ENCODE data around the gene WNT3A. TPM values are rescaled to one million over a fixed set of nuclear protein-coding genes. Genes with fewer than 3 reads are reported as not detected.
"Not testable (repeated sequence)": the region's sequence is repeated elsewhere in the genome, so short reads cannot be mapped to it uniquely, and the experiment has no call there.

WNT3A gene
- polyA plus RNA-seq, 1 donor (not counting 4 experiments of a cell fraction or from before 2014, with no cell fraction given) = 0.07 TPM

- H3K9me3 ChIP-seq (ENCODE audit: control insufficient read depth, low read depth, low read length); H3K27me3 ChIP-seq (ENCODE audit: control insufficient read depth, extremely low read depth, insufficient read depth, low read length); H3K4me1 ChIP-seq (ENCODE audit: control insufficient read depth, extremely low read depth, insufficient read depth, low read length); H3K9ac ChIP-seq (ENCODE audit: control insufficient read depth, extremely low read depth, insufficient read depth, low read length); H3K4me3 ChIP-seq (ENCODE audit: control insufficient read depth in 2 of 3, extremely low read depth in 1 of 3, insufficient read depth in 2 of 3, low read depth in 1 of 3, low read length in 3 of 3); DNase-seq (ENCODE audit: low read depth, low spot score); H3K9me1 ChIP-seq (ENCODE audit: control insufficient read depth, extremely low read depth, insufficient read depth, low read length); H2AFZ ChIP-seq (ENCODE audit: control insufficient read depth, low read length); H3K36me3 ChIP-seq (ENCODE audit: control insufficient read depth in 2 of 2, extremely low read depth in 1 of 2, insufficient read depth in 2 of 2, low read length in 2 of 2); FAIRE-seq; H4K20me1 ChIP-seq (ENCODE audit: control insufficient read depth, extremely low read depth, insufficient read depth, low read length); dilution Hi-C loops (cut with MboI; ENCODE audit: extremely low pct_ligation_motif_present, low sequenced_read_pairs); H3K27ac ChIP-seq (ENCODE audit: control insufficient read depth, insufficient read depth, low read length); H3K79me2 ChIP-seq (ENCODE audit: control insufficient read depth, insufficient read depth, low read length); H3K4me2 ChIP-seq (ENCODE audit: control insufficient read depth, extremely low read depth, insufficient read depth, low read depth, low read length): not testable (repeated sequence)
These were observed 35.0 kb upstream of the WNT3A start for GRCh38 chr1:227971643-227972282.

DNA sequence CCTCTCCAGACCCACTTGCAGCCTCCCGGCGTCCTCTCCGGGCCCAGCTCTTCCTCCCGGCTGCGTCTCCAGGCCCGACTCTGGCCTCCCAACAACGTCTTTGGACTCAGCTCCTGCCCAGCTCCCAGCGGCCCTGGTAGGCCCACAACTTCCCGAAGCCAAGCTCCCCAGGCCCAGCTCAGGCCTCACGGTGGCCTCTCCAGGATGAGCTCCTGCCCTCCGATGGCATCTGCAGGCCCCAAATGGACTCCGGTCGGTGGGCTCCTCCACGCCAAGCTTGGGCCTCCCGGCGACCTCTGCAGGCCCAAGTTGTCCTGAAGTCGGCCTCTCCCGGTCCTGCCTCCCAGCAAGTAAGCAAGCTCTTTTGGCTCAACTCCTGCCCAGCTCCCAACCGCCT lies 34.5 kb upstream of the WNT3A start:
- dilution Hi-C loops (cut with MboI; ENCODE audit: extremely low pct_ligation_motif_present, low sequenced_read_pairs); H3K9me3 ChIP-seq (ENCODE audit: control insufficient read depth, low read depth, low read length); H3K4me2 ChIP-seq (ENCODE audit: control insufficient read depth, extremely low read depth, insufficient read depth, low read depth, low read length); FAIRE-seq; H3K27ac ChIP-seq (ENCODE audit: control insufficient read depth, insufficient read depth, low read length); H3K27me3 ChIP-seq (ENCODE audit: control insufficient read depth, extremely low read depth, insufficient read depth, low read length); H3K9ac ChIP-seq (ENCODE audit: control insufficient read depth, extremely low read depth, insufficient read depth, low read length); H2AFZ ChIP-seq (ENCODE audit: control insufficient read depth, low read length); H3K4me3 ChIP-seq (ENCODE audit: control insufficient read depth in 2 of 3, extremely low read depth in 1 of 3, insufficient read depth in 2 of 3, low read depth in 1 of 3, low read length in 3 of 3); H3K36me3 ChIP-seq (ENCODE audit: control insufficient read depth in 2 of 2, extremely low read depth in 1 of 2, insufficient read depth in 2 of 2, low read length in 2 of 2); H4K20me1 ChIP-seq (ENCODE audit: control insufficient read depth, extremely low read depth, insufficient read depth, low read length); DNase-seq (ENCODE audit: low read depth, low spot score); H3K9me1 ChIP-seq (ENCODE audit: control insufficient read depth, extremely low read depth, insufficient read depth, low read length); H3K79me2 ChIP-seq (ENCODE audit: control insufficient read depth, insufficient read depth, low read length); H3K4me1 ChIP-seq (ENCODE audit: control insufficient read depth, extremely low read depth, insufficient read depth, low read length): not testable (repeated sequence)

- DNase-seq (ENCODE audit: low read depth, low spot score); H3K79me2 ChIP-seq (ENCODE audit: control insufficient read depth, insufficient read depth, low read length); H3K4me1 ChIP-seq (ENCODE audit: control insufficient read depth, extremely low read depth, insufficient read depth, low read length); H4K20me1 ChIP-seq (ENCODE audit: control insufficient read depth, extremely low read depth, insufficient read depth, low read length); H3K9me3 ChIP-seq (ENCODE audit: control insufficient read depth, low read depth, low read length); H3K9ac ChIP-seq (ENCODE audit: control insufficient read depth, extremely low read depth, insufficient read depth, low read length); H3K27ac ChIP-seq (ENCODE audit: control insufficient read depth, insufficient read depth, low read length); dilution Hi-C loops (cut with MboI; ENCODE audit: extremely low pct_ligation_motif_present, low sequenced_read_pairs); H3K4me2 ChIP-seq (ENCODE audit: control insufficient read depth, extremely low read depth, insufficient read depth, low read depth, low read length); H3K4me3 ChIP-seq (ENCODE audit: control insufficient read depth in 2 of 3, extremely low read depth in 1 of 3, insufficient read depth in 2 of 3, low read depth in 1 of 3, low read length in 3 of 3); FAIRE-seq; H3K27me3 ChIP-seq (ENCODE audit: control insufficient read depth, extremely low read depth, insufficient read depth, low read length); H3K36me3 ChIP-seq (ENCODE audit: control insufficient read depth in 2 of 2, extremely low read depth in 1 of 2, insufficient read depth in 2 of 2, low read length in 2 of 2); H2AFZ ChIP-seq (ENCODE audit: control insufficient read depth, low read length); H3K9me1 ChIP-seq (ENCODE audit: control insufficient read depth, extremely low read depth, insufficient read depth, low read length): not testable (repeated sequence)
These were observed 33.9 kb upstream of the WNT3A start for GRCh38 chr1:227972843-227973374.

- H3K27me3 ChIP-seq (ENCODE audit: control insufficient read depth, extremely low read depth, insufficient read depth, low read length); H3K4me1 ChIP-seq (ENCODE audit: control insufficient read depth, extremely low read depth, insufficient read depth, low read length); H3K9me1 ChIP-seq (ENCODE audit: control insufficient read depth, extremely low read depth, insufficient read depth, low read length); H2AFZ ChIP-seq (ENCODE audit: control insufficient read depth, low read length); H3K9me3 ChIP-seq (ENCODE audit: control insufficient read depth, low read depth, low read length); FAIRE-seq; DNase-seq (ENCODE audit: low read depth, low spot score); H3K27ac ChIP-seq (ENCODE audit: control insufficient read depth, insufficient read depth, low read length); dilution Hi-C loops (cut with MboI; ENCODE audit: extremely low pct_ligation_motif_present, low sequenced_read_pairs); H3K4me2 ChIP-seq (ENCODE audit: control insufficient read depth, extremely low read depth, insufficient read depth, low read depth, low read length); H3K4me3 ChIP-seq (ENCODE audit: control insufficient read depth in 2 of 3, extremely low read depth in 1 of 3, insufficient read depth in 2 of 3, low read depth in 1 of 3, low read length in 3 of 3); H3K36me3 ChIP-seq (ENCODE audit: control insufficient read depth in 2 of 2, extremely low read depth in 1 of 2, insufficient read depth in 2 of 2, low read length in 2 of 2); H4K20me1 ChIP-seq (ENCODE audit: control insufficient read depth, extremely low read depth, insufficient read depth, low read length); H3K79me2 ChIP-seq (ENCODE audit: control insufficient read depth, insufficient read depth, low read length); H3K9ac ChIP-seq (ENCODE audit: control insufficient read depth, extremely low read depth, insufficient read depth, low read length): not testable (repeated sequence)
These were observed 33.0 kb upstream of the WNT3A start for GRCh38 chr1:227973724-227974288.

DNA sequence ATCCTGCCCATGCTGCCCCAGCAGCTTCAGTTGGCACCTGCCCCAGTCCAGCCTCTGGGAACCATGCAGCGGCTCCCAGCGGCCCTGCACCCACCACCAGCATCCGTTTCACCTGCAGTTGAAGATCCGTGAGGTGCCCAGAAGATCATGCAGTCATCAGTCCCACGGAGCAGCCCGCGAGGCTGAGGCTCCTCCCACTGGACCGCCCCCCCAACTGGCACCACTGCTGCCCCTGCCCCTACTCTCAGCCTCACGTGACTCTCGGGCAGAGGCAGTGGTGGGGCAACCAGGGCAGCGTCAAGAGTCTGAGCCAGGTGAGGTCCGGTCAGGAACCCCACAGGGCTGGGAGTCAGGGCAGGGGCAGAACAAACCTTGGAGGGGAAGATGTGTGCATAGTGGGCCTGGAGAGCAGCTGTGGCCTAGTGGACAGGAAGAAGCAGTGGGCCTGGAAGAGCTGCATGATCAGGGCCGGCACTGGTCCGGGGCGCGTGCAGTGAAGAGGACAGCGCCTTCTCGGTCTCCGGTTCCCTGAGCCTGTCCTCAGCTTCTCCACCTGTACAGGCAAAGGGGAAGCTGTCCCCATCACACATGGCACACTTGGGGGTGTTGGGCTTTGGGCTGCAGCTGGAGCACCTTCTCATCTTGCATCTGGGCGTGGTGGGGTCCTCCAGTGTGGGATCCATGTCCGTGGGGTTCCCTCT lies 31.1 kb upstream of the WNT3A start:
- H4K20me1 ChIP-seq (ENCODE audit: control insufficient read depth, extremely low read depth, insufficient read depth, low read length); H2AFZ ChIP-seq (ENCODE audit: control insufficient read depth, low read length); H3K9ac ChIP-seq (ENCODE audit: control insufficient read depth, extremely low read depth, insufficient read depth, low read length); DNase-seq (ENCODE audit: low read depth, low spot score); H3K4me3 ChIP-seq (ENCODE audit: control insufficient read depth in 2 of 3, extremely low read depth in 1 of 3, insufficient read depth in 2 of 3, low read depth in 1 of 3, low read length in 3 of 3); H3K27ac ChIP-seq (ENCODE audit: control insufficient read depth, insufficient read depth, low read length); FAIRE-seq; H3K36me3 ChIP-seq (ENCODE audit: control insufficient read depth in 2 of 2, extremely low read depth in 1 of 2, insufficient read depth in 2 of 2, low read length in 2 of 2); H3K4me1 ChIP-seq (ENCODE audit: control insufficient read depth, extremely low read depth, insufficient read depth, low read length); H3K79me2 ChIP-seq (ENCODE audit: control insufficient read depth, insufficient read depth, low read length); dilution Hi-C loops (cut with MboI; ENCODE audit: extremely low pct_ligation_motif_present, low sequenced_read_pairs); H3K27me3 ChIP-seq (ENCODE audit: control insufficient read depth, extremely low read depth, insufficient read depth, low read length); H3K9me3 ChIP-seq (ENCODE audit: control insufficient read depth, low read depth, low read length); H3K4me2 ChIP-seq (ENCODE audit: control insufficient read depth, extremely low read depth, insufficient read depth, low read depth, low read length); H3K9me1 ChIP-seq (ENCODE audit: control insufficient read depth, extremely low read depth, insufficient read depth, low read length): not testable (repeated sequence)

Data from keratinocyte (primary cell).